Omental fat pad (tissue), 4 donors: ENCODE measurements around the gene NANS. TPM values are rescaled to one million over a fixed set of nuclear protein-coding genes. Genes with fewer than 3 reads are reported as not detected.

Experiments used
- ATAC-seq: fragments of 150-250 bp; one replicate; pipeline ENCODE4 v1.9.1; 2016; ENCODE audit warnings: mild to moderate bottlenecking, moderate library complexity; ENCODE audit not compliant: low FRiP score
- DNase-seq: peaks from one replicate; pipeline ENCODE4 v3.0.0-alpha.2; 2019; ENCODE audit warnings: low spot score
- CTCF ChIP-seq, 3 donors: fragments of 450-650 bp; IDR thresholded peaks; one replicate each; pipeline ENCODE4 v1.5.1; 2016 to 2017; ENCODE audit warnings: antibody characterized with exemption in 3 of 3, mild to moderate bottlenecking in 3 of 3, moderate library complexity in 2 of 3
- total RNA-seq, 4 donors: library from RNA; depleted of rRNA; stranded (reverse); fragments of >200 nt; gene quantifications; one replicate each; pipeline ENCODE4 v1.1.0, GENCODE V29; 2016

The NANS gene
- total RNA-seq, 4 donors from 2014 or later: 57.1 to 104 (median 60.4) TPM

GRCh38 chr9:98037357-98037756 is 19.2 kb upstream of the NANS start:
- no peak for ATAC-seq

GRCh38 chr9:98038958-98039357 is 17.6 kb upstream of the NANS start:
- DNase-seq (no peak), ATAC-seq (no peak)
- no peak for TF ChIP-seq CTCF (IDR thresholded peaks at IDR 0.05)

More at GRCh38 chr9:98037357-98037756, 19.2 kb upstream of the NANS start:
- TF ChIP-seq CTCF (IDR thresholded peaks at IDR 0.05): no peak
- DNase-seq: no peak

GRCh38 chr9:98039607-98040017 is 16.9 kb upstream of the NANS start:
- ATAC-seq: no peak

GRCh38 chr9:98040212-98040611 is 16.3 kb upstream of the NANS start:
- ATAC-seq: no peak
- DNase-seq: no peak
- TF ChIP-seq CTCF (IDR thresholded peaks at IDR 0.05): no peak

More at GRCh38 chr9:98039607-98040017, 16.9 kb upstream of the NANS start:
- TF ChIP-seq CTCF (IDR thresholded peaks at IDR 0.05): no peak
- no peak for DNase-seq

GRCh38 chr9:98043915-98044314 is 12.6 kb upstream of the NANS start:
- no peak for TF ChIP-seq CTCF (IDR thresholded peaks at IDR 0.05)
- DNase-seq (no peak), ATAC-seq (no peak)

- no peak for ATAC-seq
- no peak for TF ChIP-seq CTCF (IDR thresholded peaks at IDR 0.05)
Measured at GRCh38 chr9:98045234-98046179, 11.0 kb upstream of the NANS start.

GRCh38 chr9:98046180-98046543 is 10.4 kb upstream of the NANS start:
- no peak for DNase-seq
- no peak for ATAC-seq
- no peak for TF ChIP-seq CTCF (IDR thresholded peaks at IDR 0.05)

More at GRCh38 chr9:98045234-98046179, 11.0 kb upstream of the NANS start:
- DNase-seq: no peak
